ENCODE results near the gene ANKRD22. TPM values are rescaled to one million over a fixed set of nuclear protein-coding genes. Genes with fewer than 3 reads are reported as not detected.

The ANKRD22 gene
- polyA plus RNA-seq, 2 of the 4 experiments (the other 2 are of a cell fraction): 0.53 to 0.59 TPM

DNA sequence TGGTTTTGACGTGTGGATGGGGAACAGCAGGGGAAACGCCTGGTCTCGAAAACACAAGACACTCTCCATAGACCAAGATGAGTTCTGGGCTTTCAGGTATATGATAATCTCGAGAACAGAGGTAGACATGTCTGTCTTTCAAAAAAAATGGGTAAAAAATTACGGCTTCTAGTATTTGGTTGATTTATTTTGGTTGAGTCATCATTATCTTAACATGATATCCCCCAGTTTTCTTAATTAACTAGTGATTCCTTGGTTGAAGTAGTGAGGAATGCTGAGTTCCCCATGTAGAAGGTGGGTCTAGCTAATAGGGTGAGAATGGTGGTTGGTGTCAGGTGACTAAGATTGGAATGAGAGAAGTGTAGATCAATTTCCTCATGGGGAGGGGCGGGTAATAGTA, 38.4 kb downstream of the ANKRD22 start:
- FAIRE-seq (no peak), ATAC-seq (no peak), DNase-seq (ENCODE audit: low read depth in 1 of 2, low spot score in 1 of 2) (no peak)
- ChIA-PET POLR2A (no interaction called here), CTCF (interaction anchor here (0.8 to 1.2 kb wide), 4 partner anchors 10 to 248 kb away, joined by 3 to 6 read pairs (median 4); no protein-coding TSS in a partner anchor)
- no peaks in the 10 kb centered on the region for H3K9me3 ChIP-seq
- no peak overlapping the region for H3K4me3 ChIP-seq
- 59% methylated on average over 6 of the region's 6 CpGs for WGBS (ENCODE audit: missing lambda C conversion rate)
- H3K27ac ChIP-seq: no peak overlapping the region
- H3K4me1 ChIP-seq: peaks cover 6% of the 10 kb centered on the region; the same call in 1 of the 3 replicates
- TF ChIP-seq RARB (CRISPR knock-in tag; IDR thresholded peaks at IDR 0.05) (no peak), RCOR1 (IDR thresholded peaks at IDR 0.05; ENCODE audit: low read depth, low read length) (no peak), CHD2 (IDR thresholded peaks at IDR 0.05; ENCODE audit: low read length, partially characterized antibody) (no peak), MAFK (IDR thresholded peaks at IDR 0.05; ENCODE audit: partially characterized antibody) (peak; percentile 66), TP53 (CRISPR knock-in tag; IDR thresholded peaks at IDR 0.05) (no peak)
- H3K4me2 ChIP-seq: no peak overlapping the region

- FAIRE-seq (no peak), DNase-seq (ENCODE audit: low read depth in 1 of 2, low spot score in 1 of 2) (peak; percentile 31 to 79), ATAC-seq (peak; percentile 91 to 94)
- Histone ChIP-seq H3K4me1 (peaks cover 9% of the 10 kb centered on the region; the same call in 2 of the 3 replicates), H3K4me2 (peak overlapping the region; percentile 47), H3K4me3 (no peak overlapping the region), H3K9me3 (no peaks in the 10 kb centered on the region), H3K27ac (no peak overlapping the region)
- ChIA-PET CTCF (interaction anchor here (0.6 to 5.1 kb wide), 53 partner anchors 10 to 1085 kb away, joined by 3 to 45 read pairs (median 4); partner anchors contain the start of gene RNLS), POLR2A (no interaction called here)
- 20% methylated on average over 5 of the region's 5 CpGs for WGBS (ENCODE audit: missing lambda C conversion rate)
- TF ChIP-seq, protein P1, sequence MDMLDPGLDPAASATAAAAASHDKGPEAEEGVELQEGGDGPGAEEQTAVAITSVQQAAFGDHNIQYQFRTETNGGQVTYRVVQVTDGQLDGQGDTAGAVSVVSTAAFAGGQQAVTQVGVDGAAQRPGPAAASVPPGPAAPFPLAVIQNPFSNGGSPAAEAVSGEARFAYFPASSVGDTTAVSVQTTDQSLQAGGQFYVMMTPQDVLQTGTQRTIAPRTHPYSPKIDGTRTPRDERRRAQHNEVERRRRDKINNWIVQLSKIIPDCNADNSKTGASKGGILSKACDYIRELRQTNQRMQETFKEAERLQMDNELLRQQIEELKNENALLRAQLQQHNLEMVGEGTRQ (IDR thresholded peaks at IDR 0.05): no peak
- TF ChIP-seq POLR2AphosphoS2 (conservative IDR thresholded peaks at IDR 0.05; ENCODE audit: low read length): no peak
- no peak for TF ChIP-seq ZC3H11A (IDR thresholded peaks at IDR 0.05)
- peak; percentile 81 for TF ChIP-seq CTCF (IDR thresholded peaks at IDR 0.05)
- TF ChIP-seq MAZ (IDR thresholded peaks at IDR 0.05; ENCODE audit: borderline replicate concordance, low read depth, low read length): no peak
- TF ChIP-seq TP53 (CRISPR knock-in tag; IDR thresholded peaks at IDR 0.05): no peak
- TF ChIP-seq EP300 (IDR thresholded peaks at IDR 0.05): no peak
- TF ChIP-seq CHD4 (IDR thresholded peaks at IDR 0.05; ENCODE audit: borderline replicate concordance): no peak
- TF ChIP-seq, protein P2, sequence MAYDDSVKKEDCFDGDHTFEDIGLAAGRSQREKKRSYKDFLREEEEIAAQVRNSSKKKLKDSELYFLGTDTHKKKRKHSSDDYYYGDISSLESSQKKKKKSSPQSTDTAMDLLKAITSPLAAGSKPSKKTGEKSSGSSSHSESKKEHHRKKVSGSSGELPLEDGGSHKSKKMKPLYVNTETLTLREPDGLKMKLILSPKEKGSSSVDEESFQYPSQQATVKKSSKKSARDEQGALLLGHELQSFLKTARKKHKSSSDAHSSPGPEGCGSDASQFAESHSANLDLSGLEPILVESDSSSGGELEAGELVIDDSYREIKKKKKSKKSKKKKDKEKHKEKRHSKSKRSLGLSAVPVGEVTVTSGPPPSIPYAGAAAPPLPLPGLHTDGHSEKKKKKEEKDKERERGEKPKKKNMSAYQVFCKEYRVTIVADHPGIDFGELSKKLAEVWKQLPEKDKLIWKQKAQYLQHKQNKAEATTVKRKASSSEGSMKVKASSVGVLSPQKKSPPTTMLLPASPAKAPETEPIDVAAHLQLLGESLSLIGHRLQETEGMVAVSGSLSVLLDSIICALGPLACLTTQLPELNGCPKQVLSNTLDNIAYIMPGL (CRISPR knock-in tag; IDR thresholded peaks at IDR 0.05; ENCODE audit: borderline replicate concordance): no peak
- no peak for TF ChIP-seq RFX5 (IDR thresholded peaks at IDR 0.05)
- TF ChIP-seq RAD21 (conservative IDR thresholded peaks at IDR 0.05 in 1 of 2, IDR thresholded peaks at IDR 0.05 in 1 of 2): peak; percentile 71 to 74
- TF ChIP-seq SMC3 (IDR thresholded peaks at IDR 0.05): peak; percentile 79
- TF ChIP-seq, protein P3, sequence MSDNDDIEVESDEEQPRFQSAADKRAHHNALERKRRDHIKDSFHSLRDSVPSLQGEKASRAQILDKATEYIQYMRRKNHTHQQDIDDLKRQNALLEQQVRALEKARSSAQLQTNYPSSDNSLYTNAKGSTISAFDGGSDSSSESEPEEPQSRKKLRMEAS (IDR thresholded peaks at IDR 0.05): 0 out of 2 replicates have a peak, but pooled peaks have one; percentile 38
- no peak for TF ChIP-seq ELK1 (IDR thresholded peaks at IDR 0.05; ENCODE audit: low read depth, low read length)
- TF ChIP-seq POLR2A (IDR thresholded peaks at IDR 0.05; ENCODE audit: low read length): no peak
These were observed 41.3 kb downstream of the ANKRD22 start for GRCh38 chr10:88810196-88810961.

Measured in A549 (cell line).